GM18951 (cell line): Measurements from ENCODE around the gene SRC.

Source experiments
- POLR2A ChIP-seq: IDR thresholded peaks from 4 replicates; pipeline ENCODE4 v1.6.1; 2011; ENCODE audit warnings: mild to moderate bottlenecking; ENCODE audit not compliant: insufficient read length, insufficient read depth; ENCODE audit errors: extremely low read depth
- in situ Hi-C: fragments of 300-500 bp; cut with MboI; formaldehyde crosslinking; loops from one replicate; pipeline ENCODE4 v1.12.0; 2022; ENCODE audit warnings: low sequenced_read_pairs, mixed read lengths, inconsistent platforms; ENCODE audit not compliant: unreplicated experiment

The SRC gene

GRCh38 chr20:37401282-37401929, 55.5 kb downstream of the SRC start:
- TF ChIP-seq POLR2A, result no peak
- in situ Hi-C loops, result no loop called here

GRCh38 chr20:37401930-37402675, 56.2 kb downstream of the SRC start:
- no peak for TF ChIP-seq POLR2A
- in situ Hi-C loops, result no loop called here

DNA sequence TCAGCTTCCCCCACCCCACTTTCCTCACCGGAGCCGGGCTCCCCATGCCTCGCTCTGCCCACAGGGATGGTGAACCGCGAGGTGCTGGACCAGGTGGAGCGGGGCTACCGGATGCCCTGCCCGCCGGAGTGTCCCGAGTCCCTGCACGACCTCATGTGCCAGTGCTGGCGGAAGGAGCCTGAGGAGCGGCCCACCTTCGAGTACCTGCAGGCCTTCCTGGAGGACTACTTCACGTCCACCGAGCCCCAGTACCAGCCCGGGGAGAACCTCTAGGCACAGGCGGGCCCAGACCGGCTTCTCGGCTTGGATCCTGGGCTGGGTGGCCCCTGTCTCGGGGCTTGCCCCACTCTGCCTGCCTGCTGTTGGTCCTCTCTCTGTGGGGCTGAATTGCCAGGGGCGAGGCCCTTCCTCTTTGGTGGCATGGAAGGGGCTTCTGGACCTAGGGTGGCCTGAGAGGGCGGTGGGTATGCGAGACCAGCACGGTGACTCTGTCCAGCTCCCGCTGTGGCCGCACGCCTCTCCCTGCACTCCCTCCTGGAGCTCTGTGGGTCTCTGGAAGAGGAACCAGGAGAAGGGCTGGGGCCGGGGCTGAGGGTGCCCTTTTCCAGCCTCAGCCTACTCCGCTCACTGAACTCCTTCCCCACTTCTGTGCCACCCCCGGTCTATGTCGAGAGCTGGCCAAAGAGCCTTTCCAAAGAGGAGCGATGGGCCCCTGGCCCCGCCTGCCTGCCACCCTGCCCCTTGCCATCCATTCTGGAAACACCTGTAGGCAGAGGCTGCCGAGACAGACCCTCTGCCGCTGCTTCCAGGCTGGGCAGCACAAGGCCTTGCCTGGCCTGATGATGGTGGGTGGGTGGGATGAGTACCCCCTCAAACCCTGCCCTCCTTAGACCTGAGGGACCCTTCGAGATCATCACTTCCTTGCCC, 57.4 kb downstream of the SRC start:
- in situ Hi-C loops, result no loop called here
- TF ChIP-seq POLR2A, result peak; percentile 20

GRCh38 chr20:37404461-37404890, 58.5 kb downstream of the SRC start:
- in situ Hi-C loops, result no loop called here
- no peak for TF ChIP-seq POLR2A

DNA sequence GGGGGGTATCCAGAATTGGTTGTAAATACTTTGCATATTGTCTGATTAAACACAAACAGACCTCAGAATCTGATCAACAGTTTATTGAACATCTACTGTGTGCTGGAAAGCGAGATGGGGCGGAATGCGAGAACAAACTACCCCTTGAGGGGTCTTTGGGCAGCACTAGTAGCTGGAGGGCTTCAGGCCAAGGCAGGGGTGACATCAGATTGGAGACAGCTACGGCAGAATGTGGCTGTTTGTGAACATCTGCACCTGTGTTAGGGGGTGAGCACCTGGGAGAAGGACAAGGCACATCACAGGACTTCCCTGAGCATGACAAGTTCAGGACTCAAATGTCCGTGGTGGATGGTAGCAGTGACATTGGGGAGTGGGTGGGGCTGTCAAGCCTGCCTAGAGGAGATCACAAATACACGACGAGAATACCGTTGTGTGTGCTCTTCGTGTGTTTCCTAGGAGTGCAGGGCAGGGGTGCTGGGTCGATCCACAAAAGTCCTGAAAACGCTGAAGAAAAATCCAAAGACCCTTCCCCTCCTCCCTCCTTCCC, 59.5 kb downstream of the SRC start:
- in situ Hi-C loops, result no loop called here
- no peak for TF ChIP-seq POLR2A

DNA sequence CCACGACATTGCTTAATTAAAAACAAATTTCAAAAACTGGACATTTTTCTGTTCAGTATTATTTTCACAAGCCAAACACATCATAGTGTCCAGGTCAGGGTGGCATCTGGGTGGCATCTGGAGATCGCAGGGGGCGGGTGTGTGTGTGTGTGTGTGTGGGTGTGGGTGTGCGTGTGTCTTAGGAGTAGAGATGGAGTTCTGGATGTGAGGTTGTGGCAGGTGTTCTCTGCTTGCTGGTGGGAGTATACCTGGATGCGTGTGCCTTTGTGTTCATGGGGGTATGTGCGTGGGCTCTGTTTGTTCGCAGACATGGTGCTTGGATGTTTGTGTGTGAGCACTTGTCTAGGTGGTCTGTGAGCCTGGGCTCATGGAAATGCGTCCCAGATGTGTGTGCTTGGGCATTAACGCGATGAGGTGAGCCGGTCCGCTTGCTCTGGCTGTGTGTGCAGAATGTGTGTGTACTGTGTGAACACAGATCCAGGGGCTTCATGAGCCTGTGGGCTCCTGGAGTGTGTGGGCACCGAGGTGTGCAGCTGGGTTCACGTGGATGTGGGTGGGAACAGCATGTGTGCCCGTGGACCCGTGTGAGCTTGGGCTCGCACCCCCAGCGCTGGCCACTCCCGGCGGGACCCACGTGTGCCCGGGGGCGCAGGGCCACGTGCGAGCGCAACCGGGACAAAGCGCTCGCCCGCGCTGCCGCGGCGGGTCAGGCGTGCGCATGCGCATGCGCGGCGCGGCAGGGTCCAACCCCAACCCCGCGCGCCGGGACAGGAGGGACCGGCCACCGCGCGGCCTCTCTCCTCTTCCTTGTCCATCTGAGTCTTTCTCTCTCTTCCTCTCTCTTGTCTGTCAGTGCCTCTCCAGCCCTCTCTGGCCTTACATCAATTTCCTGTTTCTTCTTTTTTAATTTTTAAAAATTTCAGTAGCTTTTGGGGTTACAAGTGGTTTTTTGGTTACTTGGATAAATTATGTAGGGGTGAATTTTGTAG, 60.4 kb downstream of the SRC start:
- TF ChIP-seq POLR2A, result peak; percentile 49
- in situ Hi-C loops, result no loop called here

- in situ Hi-C loops, result no loop called here
- no peak for TF ChIP-seq POLR2A
These were observed 61.2 kb downstream of the SRC start for GRCh38 chr20:37407019-37407566.

DNA sequence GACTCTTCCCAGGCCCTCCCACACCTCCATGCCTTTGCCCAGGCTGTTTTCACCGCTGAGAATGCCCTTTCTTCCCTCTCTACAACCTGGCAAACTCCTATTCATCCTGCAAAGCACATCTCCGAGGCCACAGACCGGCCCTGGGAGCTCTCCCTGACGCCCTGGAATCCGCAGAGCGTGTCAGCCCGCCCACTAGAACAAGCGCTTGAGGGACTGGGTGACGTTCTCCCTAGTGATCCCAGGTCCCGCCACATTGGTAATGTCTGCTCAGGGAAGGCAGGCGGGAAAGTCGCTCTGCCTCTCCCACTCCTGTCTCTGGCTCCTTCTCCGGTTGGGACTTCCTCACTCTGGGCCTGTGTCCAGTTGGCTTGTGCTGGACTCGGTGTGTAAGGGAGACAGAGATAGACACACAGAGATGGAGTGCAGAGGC, 61.6 kb downstream of the SRC start:
- in situ Hi-C loops, result no loop called here
- no peak for TF ChIP-seq POLR2A

DNA sequence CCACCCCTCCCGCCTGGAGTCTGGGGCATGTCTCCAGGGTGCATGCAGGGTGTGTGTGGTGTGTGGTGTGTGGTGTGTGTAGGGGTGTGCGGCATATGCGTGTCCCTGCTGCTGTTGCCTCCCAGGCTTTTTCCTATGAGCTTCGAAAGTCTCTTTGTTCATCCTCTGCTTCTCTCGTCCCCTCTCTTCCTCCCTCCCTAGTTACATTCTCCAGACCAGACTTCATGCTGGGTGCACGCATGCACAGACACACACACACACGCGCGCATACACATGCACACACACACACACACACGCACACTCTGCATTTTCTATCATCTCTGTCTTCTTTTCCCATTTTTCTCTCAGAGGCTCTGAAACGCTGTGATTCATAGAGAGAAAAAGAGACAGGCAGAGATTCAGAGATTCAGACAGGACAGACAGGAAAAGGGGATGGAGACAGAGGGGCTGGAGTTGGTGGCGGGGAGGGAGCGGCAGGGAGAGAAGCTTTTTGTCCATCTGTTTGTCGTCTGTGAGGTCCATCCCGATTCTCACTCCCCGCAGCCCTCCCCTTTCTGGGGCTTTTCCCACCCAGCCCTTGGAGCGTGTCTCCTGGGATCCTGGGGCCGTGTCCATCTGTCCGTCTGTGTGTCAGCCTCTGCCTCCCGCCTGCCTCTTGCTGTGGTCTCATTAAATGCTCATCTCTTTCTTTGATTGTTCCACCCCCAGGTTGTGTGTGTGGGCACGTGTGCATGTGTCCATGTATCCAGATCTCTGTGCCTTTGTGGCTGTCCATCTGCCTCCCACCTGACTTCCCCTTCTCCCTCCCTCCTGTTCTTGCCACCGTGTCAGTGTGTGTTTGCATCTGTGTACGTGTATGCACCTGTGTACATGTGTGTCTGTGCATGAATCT, 62.6 kb downstream of the SRC start:
- in situ Hi-C loops, result no loop called here
- no peak for TF ChIP-seq POLR2A

GRCh38 chr20:37411408-37412219, 65.7 kb downstream of the SRC start:
- TF ChIP-seq POLR2A, result no peak
- in situ Hi-C loops, result no loop called here
